Peyer's patch (tissue), 4 donors: ENCODE measurements around the gene STK16. TPM values are rescaled to one million over a fixed set of nuclear protein-coding genes. Genes with fewer than 3 reads are reported as not detected.

Source experiments
- DNase-seq, 3 donors: peaks; one replicate each; pipeline ENCODE4 v3.0.0-alpha.2; 2017 to 2019
- H3K27ac ChIP-seq, 4 donors: fragments of 200-600 bp; sonication (generic); one replicate each; pipeline ENCODE4 v1.5.1; 2016 to 2019
- H3K27me3 ChIP-seq, 2 donors: fragments of 200-600 bp; sonication (generic); one replicate each; pipeline ENCODE4 v1.5.1; 2019
- H3K36me3 ChIP-seq, 3 donors: fragments of 200-600 bp; sonication (generic); one replicate each; pipeline ENCODE4 v1.5.1; 2016 to 2019
- H3K4me1 ChIP-seq, 4 donors: fragments of 200-600 bp; sonication (generic); one replicate each; pipeline ENCODE4 v1.5.1; 2016 to 2019
- H3K4me3 ChIP-seq, 4 donors: fragments of 200-600 bp; sonication (generic); 1 replicate in 3 of 4; 2 replicates in 1 of 4; pipeline ENCODE4 v1.5.1; 2016 to 2019; ENCODE audit warnings: mild to moderate bottlenecking in 1 of 4
- H3K9me3 ChIP-seq, 4 donors: fragments of 200-600 bp; sonication (generic); one replicate each; pipeline ENCODE4 v1.5.1; 2016 to 2019; ENCODE audit warnings: mild to moderate bottlenecking in 1 of 4
- POLR2A ChIP-seq, 2 donors: fragments of 450-650 bp; IDR thresholded peaks; one replicate each; pipeline ENCODE4 v1.5.1; 2017; ENCODE audit warnings: antibody characterized with exemption in 2 of 2, mild to moderate bottlenecking in 2 of 2, moderate library complexity in 2 of 2
- total RNA-seq, 4 donors: library from RNA; depleted of rRNA; stranded (reverse); fragments of >200 nt; gene quantifications; one replicate each; pipeline ENCODE4 v1.1.0, GENCODE V29; 2016
- TF ChIP-seq, protein P1 (sequence below), 6 experiments: fragments of 450-650 bp in 4 of 6; fragments of 200-600 bp in 2 of 6; sonication (generic) in 1 of 6; IDR thresholded peaks; one replicate each; pipeline ENCODE4 v1.5.1; 2017 to 2019; ENCODE audit warnings: antibody characterized with exemption in 6 of 6, mild to moderate bottlenecking in 3 of 6, moderate library complexity in 1 of 6

The STK16 gene, protein sequence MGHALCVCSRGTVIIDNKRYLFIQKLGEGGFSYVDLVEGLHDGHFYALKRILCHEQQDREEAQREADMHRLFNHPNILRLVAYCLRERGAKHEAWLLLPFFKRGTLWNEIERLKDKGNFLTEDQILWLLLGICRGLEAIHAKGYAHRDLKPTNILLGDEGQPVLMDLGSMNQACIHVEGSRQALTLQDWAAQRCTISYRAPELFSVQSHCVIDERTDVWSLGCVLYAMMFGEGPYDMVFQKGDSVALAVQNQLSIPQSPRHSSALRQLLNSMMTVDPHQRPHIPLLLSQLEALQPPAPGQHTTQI
- total RNA-seq: 10 to 100 TPM; 19.4 to 27.1 (median 24.3) TPM

DNA sequence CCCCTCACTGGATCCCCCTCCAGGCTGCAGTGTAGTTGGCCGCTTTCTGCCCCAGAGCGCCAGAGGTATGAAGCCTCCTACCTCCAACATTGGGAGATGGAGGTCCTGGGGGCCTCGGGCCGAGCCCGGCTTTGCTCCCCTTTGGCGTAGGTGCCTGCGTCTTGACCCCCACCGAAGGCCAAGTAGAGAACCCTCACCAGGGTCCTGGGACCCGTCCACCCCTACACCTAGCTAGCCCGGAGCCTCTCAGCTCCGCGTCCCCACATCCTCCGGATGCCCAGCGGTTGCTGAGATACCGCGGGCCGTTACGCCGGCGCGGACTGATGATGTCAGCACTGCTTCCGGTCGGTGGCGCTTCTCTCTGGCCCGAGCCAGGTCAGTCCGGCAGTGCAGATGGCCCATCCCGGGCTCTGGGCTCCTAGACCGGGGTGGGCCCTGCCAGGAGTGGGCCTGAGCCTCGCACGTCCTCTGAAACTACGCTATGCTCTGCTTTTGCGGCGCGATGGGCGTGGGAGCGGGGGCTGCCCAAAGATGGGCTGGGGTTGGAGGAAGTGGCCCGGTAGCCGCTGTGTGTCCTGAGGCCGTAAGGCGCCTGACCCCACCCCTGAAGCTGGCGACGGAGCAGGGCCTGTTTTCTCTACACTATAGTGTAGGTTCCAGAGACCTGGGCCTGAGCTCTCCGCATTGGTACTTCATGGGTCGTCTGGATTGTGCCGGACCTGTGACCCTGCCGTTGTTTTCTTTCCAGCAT, at the start of gene STK16, which contains the start of gene GLB1L:
Gene STK16, plus strand, starts transcription at position 332 of the 751 bp plus-strand sequence. CDS start 521 bp downstream, outside the sequence.
Gene GLB1L, minus strand, starts transcription at position 297 of the 751 bp plus-strand sequence. CDS start 1,871 bp downstream, outside the sequence.
- peaks cover 7 to 59% (median 41%) of the 10 kb centered on the region in 4 donors for H3K4me1 ChIP-seq
- H3K36me3 ChIP-seq: peaks cover 0 to under 1% (median 0%) of the 10 kb centered on the region in 3 donors
- peak; percentile 88 to 98 (median 96) for DNase-seq
- no peaks in the 10 kb centered on the region for H3K9me3 ChIP-seq
- TF ChIP-seq, protein P1, sequence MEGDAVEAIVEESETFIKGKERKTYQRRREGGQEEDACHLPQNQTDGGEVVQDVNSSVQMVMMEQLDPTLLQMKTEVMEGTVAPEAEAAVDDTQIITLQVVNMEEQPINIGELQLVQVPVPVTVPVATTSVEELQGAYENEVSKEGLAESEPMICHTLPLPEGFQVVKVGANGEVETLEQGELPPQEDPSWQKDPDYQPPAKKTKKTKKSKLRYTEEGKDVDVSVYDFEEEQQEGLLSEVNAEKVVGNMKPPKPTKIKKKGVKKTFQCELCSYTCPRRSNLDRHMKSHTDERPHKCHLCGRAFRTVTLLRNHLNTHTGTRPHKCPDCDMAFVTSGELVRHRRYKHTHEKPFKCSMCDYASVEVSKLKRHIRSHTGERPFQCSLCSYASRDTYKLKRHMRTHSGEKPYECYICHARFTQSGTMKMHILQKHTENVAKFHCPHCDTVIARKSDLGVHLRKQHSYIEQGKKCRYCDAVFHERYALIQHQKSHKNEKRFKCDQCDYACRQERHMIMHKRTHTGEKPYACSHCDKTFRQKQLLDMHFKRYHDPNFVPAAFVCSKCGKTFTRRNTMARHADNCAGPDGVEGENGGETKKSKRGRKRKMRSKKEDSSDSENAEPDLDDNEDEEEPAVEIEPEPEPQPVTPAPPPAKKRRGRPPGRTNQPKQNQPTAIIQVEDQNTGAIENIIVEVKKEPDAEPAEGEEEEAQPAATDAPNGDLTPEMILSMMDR (IDR thresholded peaks at IDR 0.05): peak in 1 of 6 experiments; percentile 21
- TF ChIP-seq POLR2A (IDR thresholded peaks at IDR 0.05): peak; percentile 77 to 78
- no peaks in the 10 kb centered on the region for H3K27me3 ChIP-seq
- peak within 1 kb of the TSS; percentile 65 to 88 (median 76) for H3K4me3 ChIP-seq
- H3K27ac ChIP-seq: peak within 1 kb of the TSS; percentile 86 to 98 (median 92)

DNA sequence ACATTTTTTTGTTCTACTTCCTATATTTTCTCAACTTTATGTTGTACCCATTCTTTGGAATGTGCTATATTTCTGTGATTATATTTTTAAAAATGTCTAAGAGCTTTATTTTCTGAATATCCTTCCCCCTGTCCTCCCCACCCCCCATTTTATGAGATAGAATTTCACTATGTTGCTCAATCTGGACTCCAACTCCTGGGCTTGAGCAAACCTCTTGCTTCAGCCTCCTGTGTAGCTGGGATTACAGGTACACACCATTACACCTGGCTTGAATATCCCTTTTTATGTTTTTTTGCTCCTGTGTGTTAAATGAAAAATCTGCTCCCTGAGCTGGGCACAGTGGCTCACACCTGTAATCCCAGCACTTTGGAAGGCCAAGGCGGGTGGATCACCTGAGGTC, 47.9 kb upstream of the STK16 start:
- H3K9me3 ChIP-seq: no peaks in the 10 kb centered on the region
- H3K27me3 ChIP-seq: no peaks in the 10 kb centered on the region
- no peak overlapping the region for H3K4me3 ChIP-seq
- no peaks in the 10 kb centered on the region for H3K36me3 ChIP-seq
- H3K4me1 ChIP-seq: no peaks in the 10 kb centered on the region
- no peak for TF ChIP-seq POLR2A (IDR thresholded peaks at IDR 0.05)
- TF ChIP-seq, protein P1 (IDR thresholded peaks at IDR 0.05): no peak
- no peak for DNase-seq
- no peak overlapping the region for H3K27ac ChIP-seq

DNA sequence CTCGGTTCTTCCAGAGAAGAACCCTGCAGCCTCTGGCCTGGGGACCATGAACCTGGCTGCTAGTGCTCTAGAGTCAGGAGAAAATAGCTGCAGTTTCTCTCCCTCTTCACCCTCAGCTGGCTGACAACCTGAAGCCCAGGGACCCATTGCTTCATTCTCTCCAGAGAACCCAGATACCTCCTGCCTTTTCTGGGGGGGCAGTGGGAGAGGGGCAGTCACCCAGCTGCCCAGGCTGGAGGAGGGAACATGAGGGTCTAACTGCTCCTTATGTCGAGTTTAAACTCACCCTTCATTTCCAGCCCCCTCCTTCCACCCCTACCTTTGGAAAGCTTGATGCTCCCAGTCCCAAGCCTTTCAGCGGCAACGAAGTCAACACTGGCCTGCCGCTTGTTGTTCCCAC, 46.3 kb upstream of the STK16 start:
- peak in 1 of 3 donors; percentile 26 for DNase-seq
- TF ChIP-seq POLR2A (IDR thresholded peaks at IDR 0.05): no peak
- TF ChIP-seq, protein P1 (IDR thresholded peaks at IDR 0.05): no peak

DNA sequence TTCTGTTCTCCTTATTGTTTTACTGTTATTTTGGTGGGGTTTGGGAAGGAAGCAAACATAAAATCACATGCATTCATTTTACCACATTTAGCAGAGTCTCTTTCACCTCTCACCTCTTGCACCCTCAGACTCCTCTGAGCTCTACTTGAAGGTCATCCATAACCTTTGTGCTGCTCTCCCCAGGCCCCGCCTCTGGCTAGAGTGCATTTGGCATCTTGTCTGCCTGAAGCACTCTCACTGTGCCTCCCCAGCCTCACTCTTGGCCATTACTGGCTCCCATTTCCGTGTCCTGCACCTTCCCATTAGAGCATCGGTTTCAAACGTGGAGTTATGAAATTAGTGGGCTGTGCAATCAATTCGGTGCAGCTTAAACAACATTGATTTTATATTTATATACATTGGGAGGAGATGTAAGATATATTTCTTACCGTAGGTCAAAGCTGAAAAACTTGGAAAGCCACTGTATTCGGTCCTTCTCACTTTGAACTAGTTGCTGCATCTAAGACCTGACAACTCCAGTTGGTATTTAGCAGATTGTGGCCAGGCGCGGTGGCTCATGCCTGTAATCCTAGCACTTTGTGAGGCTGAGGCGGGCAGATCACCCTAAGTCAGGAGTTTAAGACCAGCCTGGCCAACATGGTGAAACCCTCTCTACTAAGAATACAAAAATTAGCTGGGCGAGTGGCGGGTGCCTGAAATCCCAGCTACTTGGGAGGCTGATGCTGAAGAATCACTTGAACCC, 45.6 kb upstream of the STK16 start:
- no peaks in the 10 kb centered on the region for H3K4me1 ChIP-seq
- no peaks in the 10 kb centered on the region for H3K36me3 ChIP-seq
- H3K4me3 ChIP-seq: no peak overlapping the region
- H3K9me3 ChIP-seq: no peaks in the 10 kb centered on the region
- H3K27ac ChIP-seq: no peak overlapping the region
- H3K27me3 ChIP-seq: no peaks in the 10 kb centered on the region
- TF ChIP-seq POLR2A (IDR thresholded peaks at IDR 0.05): no peak
- TF ChIP-seq, protein P1 (IDR thresholded peaks at IDR 0.05): no peak
- peak in 1 of 3 donors; percentile 49 for DNase-seq

More for the DNA sequence above, 46.3 kb upstream of the STK16 start:
- Histone ChIP-seq H3K27ac (no peak overlapping the region), H3K9me3 (no peaks in the 10 kb centered on the region), H3K4me1 (no peaks in the 10 kb centered on the region), H3K36me3 (no peaks in the 10 kb centered on the region), H3K27me3 (no peaks in the 10 kb centered on the region), H3K4me3 (no peak overlapping the region)
